ENCODE results near the gene DDX11.
A peak's percentile ranks its signal among the peaks of the same experiment; 100 is the strongest.
"Not testable (repeated sequence)": the region's sequence is repeated elsewhere in the genome, so short reads cannot be mapped to it uniquely, and the experiment has no call there.

Gene DDX11

DNA sequence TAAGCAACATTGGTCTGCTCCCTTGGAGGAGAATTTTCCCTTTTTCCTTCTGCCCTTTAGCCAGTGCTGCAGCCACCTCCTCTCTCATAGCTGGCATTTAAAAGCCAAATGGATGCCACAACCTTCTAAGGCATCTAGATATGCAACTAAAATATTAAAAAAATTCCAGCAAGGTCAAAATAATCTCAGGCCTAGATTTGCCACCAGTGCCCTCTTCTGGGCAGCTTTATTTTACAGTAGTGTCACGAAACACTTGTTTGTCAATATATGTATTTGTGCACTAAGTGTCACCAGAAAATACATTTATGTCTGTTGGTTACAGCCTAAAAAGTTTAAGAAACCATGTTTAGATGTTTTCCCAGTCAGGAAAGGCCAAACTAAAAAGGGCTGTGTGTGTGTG is 19.7 kb upstream of the DDX11 start:
- TF ChIP-seq, protein P1, sequence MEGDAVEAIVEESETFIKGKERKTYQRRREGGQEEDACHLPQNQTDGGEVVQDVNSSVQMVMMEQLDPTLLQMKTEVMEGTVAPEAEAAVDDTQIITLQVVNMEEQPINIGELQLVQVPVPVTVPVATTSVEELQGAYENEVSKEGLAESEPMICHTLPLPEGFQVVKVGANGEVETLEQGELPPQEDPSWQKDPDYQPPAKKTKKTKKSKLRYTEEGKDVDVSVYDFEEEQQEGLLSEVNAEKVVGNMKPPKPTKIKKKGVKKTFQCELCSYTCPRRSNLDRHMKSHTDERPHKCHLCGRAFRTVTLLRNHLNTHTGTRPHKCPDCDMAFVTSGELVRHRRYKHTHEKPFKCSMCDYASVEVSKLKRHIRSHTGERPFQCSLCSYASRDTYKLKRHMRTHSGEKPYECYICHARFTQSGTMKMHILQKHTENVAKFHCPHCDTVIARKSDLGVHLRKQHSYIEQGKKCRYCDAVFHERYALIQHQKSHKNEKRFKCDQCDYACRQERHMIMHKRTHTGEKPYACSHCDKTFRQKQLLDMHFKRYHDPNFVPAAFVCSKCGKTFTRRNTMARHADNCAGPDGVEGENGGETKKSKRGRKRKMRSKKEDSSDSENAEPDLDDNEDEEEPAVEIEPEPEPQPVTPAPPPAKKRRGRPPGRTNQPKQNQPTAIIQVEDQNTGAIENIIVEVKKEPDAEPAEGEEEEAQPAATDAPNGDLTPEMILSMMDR (IDR thresholded peaks at IDR 0.05; ENCODE audit: low read depth, low read length) = peak; percentile 35
- not testable (repeated sequence) for DNase-seq (ENCODE audit: extremely low read depth, low read depth)

- TF ChIP-seq, protein P1 (IDR thresholded peaks at IDR 0.05; ENCODE audit: low read depth, low read length) = no peak
- DNase-seq (ENCODE audit: extremely low read depth, low read depth) = no peak
Measured at GRCh38 chr12:31057671-31058070, 16.0 kb upstream of the DDX11 start.

- DNase-seq (ENCODE audit: extremely low read depth, low read depth) = not testable (repeated sequence)
Measured at GRCh38 chr12:31066196-31066595, 7.5 kb upstream of the DDX11 start.

GRCh38 chr12:31067656-31068055 is 6.0 kb upstream of the DDX11 start:
- not testable (repeated sequence) for DNase-seq (ENCODE audit: extremely low read depth, low read depth)

DNA sequence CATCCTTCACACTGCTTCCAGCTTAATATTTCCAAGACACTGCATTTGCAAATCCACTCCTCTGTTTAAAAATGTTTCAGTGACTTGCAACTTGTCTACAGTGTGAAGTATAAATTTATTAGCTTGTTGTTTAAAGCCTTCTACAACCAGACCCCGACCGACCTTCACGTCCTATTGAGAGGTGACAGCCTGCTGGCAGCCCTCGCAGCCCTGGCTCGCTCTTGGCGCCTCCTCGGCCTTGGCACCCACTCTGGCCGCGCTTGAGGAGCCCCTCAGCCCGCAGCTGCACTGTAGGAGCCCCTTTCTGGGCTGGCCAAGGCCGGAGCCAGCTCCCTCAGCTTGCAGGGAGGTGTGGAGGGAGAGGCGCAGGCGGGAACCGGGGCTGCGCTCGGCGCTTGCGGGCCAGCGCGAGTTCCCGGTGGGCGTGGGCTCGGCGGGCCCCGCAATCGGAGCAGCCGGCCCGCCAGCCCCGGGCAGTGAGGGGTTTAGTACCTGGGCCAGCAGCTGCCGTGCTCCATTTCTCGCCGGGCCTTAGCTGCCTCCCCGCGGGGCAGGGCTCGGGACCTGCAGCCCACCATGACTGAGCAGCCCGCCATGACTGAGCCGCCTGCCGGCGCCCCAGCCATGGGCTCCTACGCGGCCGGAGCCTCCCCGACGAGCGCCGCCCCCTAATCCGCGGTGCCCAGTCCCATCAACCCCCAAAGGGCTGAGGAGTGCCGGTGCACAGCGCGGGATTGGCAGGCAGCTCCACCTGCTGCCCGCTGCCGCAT is 2.5 kb upstream of the DDX11 start:
- not testable (repeated sequence) for DNase-seq (ENCODE audit: extremely low read depth, low read depth)

- DNase-seq (ENCODE audit: extremely low read depth, low read depth) = not testable (repeated sequence)
Measured at GRCh38 chr12:31072962-31073361, 698 bp upstream of the DDX11 start.

GRCh38 chr12:31074333-31074874 is 744 bp downstream of the DDX11 start:
- TF ChIP-seq, protein P1 (IDR thresholded peaks at IDR 0.05; ENCODE audit: low read depth, low read length) = peak; percentile 12

DNA sequence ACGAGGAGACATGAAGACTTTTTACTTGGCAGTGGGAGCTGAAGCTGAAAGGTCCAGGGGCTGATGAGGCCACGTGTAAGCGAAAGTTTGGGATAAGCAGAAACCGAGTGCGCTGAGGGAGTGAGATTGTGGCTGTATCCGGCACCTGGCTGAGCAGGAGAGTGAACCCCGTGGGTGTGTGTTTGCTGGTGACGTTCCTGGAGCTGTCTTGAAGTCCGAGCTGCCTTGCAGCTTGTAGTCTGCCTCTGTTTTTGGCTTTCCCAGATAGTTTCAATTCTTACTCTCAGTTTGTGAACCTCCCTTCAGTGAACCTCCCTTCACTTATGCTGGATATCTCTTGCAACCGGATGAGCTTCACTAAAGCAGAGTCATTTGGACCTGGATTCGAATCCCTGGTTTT is 2.5 kb downstream of the DDX11 start:
- DNase-seq (ENCODE audit: extremely low read depth, low read depth) = not testable (repeated sequence)

More at GRCh38 chr12:31074333-31074874, 744 bp downstream of the DDX11 start:
- not testable (repeated sequence) for DNase-seq (ENCODE audit: extremely low read depth, low read depth)

GRCh38 chr12:31077095-31077494 is 3.4 kb downstream of the DDX11 start:
- DNase-seq (ENCODE audit: extremely low read depth, low read depth) = not testable (repeated sequence)

DNA sequence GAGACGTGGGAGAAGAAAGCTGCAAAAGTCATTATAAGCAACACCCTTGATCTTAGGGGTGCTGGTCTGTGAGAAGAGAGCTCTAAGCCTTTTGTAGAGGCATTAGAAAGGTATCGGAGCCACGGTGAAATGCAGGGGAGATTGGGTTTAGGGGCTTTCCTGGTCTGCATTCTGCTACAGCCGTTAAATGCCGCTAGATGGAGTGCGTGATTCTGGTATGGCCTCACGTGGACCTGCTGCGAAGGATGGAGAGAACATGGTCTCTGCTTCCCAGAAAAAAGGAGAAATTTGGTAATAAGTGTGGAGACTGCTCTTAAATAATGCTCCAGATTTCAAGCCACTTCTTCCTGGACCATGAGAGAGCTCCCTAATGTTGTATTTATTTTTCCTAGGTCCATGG is 4.3 kb downstream of the DDX11 start:
- not testable (repeated sequence) for DNase-seq (ENCODE audit: extremely low read depth, low read depth)

DNA sequence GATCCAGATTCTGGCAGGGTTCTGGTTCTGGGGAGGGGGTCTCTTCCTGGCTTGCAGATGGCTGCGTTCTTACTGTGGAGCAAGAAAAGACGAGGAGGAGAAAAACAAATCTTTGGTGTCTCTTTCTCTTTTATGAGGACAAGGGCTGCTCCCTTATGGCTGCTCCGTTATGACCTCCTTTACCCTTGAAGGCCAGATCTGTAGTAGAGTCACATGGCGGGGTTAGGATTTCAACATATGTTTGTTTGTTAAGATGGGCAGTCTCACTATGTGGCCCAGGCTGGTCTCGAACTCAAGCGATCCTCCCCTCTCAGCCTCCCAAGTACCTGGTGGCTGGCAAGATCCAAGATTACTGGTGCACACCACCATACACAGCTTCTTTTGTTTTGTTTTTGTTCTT is 5.8 kb downstream of the DDX11 start:
- DNase-seq (ENCODE audit: extremely low read depth, low read depth) = not testable (repeated sequence)

- not testable (repeated sequence) for DNase-seq (ENCODE audit: extremely low read depth, low read depth)
Measured at GRCh38 chr12:31080221-31080620, 6.6 kb downstream of the DDX11 start.

DNA sequence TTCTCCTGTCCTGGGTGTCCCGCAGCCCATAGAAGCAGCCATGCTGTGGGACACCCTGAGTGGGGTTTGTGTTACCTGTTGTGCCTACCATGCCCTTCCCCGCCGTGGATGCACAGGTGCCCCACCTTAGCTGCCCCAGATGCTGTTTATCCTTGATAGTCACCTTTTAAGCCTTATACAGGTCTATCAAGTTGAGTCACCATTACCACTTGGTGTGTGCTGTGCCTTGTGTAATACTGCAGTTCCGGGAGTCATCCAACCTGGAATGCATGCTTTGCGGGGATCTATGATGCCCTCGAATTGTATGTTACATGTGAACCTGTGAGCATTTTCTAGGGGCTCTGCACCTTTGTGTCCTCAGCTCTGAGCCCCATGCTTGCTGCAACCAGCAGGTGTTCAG is 7.6 kb downstream of the DDX11 start:
- not testable (repeated sequence) for DNase-seq (ENCODE audit: extremely low read depth, low read depth)

DNA sequence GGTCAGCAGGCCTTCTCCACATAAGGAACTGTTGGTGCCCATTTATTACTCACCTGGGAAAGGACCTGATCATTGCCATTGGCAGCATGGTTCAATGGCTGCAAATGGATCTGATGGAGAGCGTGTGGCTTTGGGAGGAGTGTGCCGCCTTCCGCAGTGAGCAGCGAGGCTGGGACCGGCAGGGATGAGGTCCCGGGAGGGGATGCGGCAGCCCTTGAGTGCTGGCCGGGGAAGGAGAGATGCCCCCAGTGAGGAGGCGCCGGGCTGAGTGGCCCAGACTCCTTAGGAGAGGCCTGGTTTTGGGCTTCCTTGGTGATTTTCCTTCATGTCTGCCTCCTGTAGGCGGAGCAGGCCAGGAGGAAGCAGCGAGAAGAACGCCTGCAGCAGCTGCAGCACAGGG is 10.6 kb downstream of the DDX11 start:
- DNase-seq (ENCODE audit: extremely low read depth, low read depth) = not testable (repeated sequence)

GRCh38 chr12:31086032-31086431 is 12.4 kb downstream of the DDX11 start:
- not testable (repeated sequence) for DNase-seq (ENCODE audit: extremely low read depth, low read depth)

GRCh38 chr12:31087486-31087885 is 13.8 kb downstream of the DDX11 start:
- not testable (repeated sequence) for DNase-seq (ENCODE audit: extremely low read depth, low read depth)

DNA sequence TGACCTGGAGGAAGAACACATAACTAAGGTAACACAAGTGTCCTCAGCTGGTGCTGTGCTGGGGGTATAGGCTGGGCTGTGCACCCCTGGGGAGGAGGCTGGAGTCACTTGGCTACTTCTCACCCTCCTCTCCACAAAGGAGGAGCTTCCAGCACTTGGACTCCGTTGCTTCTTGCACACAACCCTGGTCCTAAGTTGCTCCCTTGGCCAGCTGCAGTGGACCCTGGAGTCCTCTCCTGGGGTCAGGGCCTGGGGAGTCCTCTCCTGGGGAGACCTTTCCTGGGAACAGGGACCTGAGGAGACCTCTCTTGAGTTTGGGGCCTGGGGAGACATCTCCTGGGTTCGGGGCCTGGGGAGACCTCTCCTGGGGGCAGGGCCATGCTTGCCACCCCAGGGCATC is 14.3 kb downstream of the DDX11 start:
- DNase-seq (ENCODE audit: extremely low read depth, low read depth) = not testable (repeated sequence)
